HG03469 (cell line): ENCODE data around the gene GCGR.

ENCODE experiments used
- ATAC-seq: cut with Tn5 transposase; IDR thresholded peaks from one replicate; pipeline ENCODE4 v1.9.1; 2021; ENCODE audit warnings: mild to moderate bottlenecking, moderate library complexity, moderate number of reproducible peaks; ENCODE audit not compliant: unreplicated experiment

GCGR gene

DNA sequence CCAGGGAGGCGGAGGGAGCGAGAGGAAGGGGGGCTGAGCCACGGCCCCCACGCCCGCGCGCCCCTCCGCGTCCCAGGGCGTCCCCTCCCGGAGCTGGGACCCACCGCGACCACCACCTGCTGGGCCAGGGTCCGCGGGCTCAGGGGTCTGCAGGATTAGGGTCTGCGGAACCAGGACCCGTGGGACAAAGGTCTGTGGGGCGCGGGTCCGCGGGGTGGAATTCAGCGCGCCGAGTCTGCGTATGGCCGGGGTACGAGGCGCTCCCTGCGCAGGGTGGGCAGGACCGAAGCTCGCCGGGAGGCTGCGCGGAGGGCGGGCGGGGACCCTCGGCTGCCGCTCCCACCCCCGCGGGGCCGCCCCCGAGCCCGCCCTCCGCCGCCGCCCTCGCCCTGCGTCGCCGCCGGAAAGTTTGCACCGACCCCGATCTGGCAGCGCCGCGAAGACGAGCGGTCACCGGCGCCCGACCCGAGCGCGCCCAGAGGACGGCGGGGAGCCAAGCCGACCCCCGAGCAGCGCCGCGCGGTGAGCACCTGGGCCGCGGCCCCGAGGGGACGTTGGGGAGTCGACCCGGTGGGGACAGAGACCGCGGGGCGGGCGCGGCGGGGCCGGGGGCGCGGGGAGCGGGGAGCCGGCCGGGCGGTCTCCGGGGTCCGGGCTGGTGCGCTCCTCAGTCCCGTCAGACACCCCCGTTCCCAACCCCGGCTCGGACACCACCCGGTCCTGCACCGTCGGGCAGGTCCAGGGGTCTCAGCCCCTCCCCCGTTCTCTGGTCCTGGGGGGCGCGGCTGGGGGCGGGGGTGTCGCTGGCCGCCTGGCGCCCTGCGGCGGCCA is at the start of gene GCGR:
GCGR (plus strand) TSS at position 423 of the 831 bp plus-strand sequence. CDS start 4,869 bp downstream, outside the sequence.
- no peak for ATAC-seq

DNA sequence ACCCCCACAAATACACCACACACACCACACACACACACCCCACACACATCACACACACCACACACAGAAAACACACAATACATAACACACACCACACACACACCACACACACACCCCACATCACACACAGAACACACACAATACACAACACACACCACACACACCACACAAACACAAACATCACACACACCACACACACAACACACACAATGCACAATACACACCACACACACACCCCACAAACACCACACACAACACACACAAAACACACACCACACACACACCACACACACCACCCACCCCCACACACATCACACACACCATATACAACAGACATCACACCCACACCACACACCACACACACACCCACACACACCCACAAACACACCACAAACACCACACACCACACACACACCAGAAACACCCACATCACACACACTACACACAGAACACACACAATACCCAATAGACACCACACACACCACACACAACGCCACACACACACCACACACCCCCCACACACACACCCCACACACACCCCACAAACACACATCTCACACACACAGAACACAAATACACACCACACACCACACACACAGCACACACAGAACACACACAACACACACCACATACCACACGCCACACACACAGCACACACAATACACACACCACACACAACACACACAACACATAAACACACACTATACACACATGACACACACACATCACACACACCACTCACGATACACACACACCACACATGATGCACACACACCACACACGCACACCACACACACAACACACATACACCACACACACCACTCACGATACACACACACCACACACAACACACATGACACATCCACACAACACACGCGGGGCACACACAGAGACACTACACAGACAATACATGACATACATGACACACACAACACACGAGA is 11.0 kb upstream of the GCGR start:
- no peak for ATAC-seq

DNA sequence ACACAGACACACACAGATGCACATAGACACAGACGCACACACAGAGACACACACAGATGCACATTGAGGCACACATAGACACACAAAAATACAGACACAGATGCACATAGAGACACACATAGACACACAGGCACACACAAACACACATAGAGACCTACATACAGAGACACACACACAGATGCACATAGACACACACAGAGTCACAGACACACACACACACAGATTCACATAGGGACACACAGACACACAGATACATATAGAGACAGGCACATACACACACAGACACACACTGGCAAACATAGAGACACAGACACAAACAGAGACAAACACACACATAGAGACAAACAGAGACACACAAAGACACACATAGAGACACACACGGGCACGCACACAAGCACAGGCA is 9.9 kb upstream of the GCGR start:
- no peak for ATAC-seq

DNA sequence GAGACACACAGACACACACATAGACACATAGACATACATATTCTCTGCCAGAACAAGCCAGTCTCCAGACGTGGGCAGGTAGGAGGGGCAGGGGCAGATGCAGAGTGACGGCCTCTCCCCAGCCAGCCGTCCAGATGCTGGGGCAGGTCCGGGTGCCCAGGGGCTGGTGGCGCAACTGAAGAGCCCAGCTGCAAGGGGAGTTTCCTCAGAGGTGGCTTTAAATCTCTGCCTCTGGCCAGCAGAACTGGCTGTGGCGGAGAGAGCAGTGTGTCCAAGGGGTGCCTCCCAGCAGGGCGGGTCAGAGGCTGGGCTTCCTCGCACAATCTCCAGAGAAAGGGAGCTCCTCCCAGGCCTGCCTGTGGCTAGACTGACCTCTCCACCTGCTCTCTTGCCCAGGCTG is 9.4 kb upstream of the GCGR start:
- ATAC-seq = no peak

DNA sequence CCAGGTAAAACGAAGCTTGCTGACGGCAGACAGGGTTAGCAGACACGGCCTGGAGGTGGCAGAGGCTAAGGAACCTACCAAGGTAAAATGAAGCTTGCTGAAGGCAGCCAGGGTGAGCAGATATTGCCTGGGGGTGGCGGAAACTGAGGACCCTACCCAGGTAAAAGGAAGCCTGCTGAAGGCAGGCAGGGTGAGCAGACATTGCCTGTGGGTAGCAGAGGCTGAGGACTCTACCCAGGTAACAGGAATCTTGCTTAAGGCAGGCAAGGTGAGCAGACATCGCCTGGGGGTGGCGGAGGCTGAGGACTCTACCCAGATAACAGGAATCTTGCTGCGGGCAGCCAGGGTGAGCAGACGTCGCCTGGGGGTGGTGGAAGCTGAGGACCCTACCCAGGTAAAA is 2.6 kb upstream of the GCGR start:
- no peak for ATAC-seq

DNA sequence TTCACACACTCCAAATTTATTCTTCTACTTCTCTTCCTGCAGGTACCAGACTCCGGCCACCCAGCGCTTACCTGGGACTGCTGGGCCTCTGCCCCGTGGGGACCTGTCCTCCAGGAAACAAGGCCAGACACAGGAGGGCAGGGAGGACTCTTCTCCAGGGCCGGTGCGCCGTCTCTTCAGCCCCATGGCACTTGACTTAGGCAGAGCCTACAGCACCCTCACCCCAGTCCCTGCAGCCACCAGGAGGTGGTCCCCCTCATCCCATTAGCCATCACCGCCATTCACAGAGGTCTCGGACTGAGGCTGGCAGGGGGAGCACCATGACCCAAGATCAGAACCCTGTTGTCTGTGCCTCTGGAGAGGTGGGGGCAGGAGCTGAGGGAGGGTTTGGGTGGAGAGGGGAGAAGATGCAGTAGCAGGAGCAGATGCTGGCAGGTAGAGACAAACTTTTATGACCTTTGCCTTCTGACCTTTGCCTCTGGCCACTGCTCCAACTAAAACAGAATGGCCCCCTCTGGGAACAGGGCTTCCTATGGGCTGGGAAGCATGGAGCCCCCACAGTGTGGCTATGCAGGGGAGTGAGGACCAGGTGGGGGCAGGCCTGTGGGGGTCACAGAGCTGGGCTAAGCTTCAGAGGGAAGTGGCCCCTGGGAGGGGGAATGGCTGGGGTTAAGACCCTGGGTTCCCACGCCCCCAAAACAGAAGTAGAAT is 1.7 kb upstream of the GCGR start:
- ATAC-seq = no peak

DNA sequence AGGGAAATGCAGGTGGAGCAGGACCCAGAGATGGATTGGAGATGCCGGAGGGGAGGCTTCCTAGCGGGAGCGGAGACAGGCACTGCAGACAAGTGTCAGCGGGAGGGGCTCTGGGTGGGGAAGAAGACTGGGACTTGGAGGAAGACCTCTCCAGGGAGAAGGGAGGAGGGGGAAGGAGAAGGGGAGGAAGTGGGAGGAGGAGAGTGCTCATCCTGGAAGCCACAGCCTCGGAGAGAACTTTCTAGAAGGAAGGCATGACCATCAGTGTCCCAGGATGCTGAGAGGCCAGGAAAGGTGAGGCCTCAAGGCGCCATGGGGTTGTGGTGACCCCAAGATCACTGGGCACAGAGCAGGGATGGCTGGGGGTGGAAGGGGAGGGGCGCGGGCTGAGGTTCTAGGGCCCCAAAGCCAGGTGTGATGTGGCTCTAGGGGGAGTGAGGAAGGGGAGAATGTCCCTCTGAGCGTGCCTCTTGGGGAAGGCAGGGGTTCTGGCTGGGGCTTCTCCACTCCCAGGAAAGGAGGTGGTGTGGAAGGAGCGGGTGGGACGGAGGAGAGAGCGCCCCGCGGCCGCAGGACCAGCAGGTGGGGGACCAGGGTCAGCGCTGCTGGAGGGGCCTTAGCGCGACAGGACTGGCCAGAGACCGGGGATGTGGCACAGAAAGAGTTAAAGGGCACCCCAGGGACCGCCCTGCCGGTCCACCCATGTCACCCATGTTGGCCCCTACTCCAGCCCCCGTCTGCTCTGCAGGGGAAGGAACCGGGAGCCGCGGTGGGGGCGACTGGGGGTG is 900 bp upstream of the GCGR start:
- no peak for ATAC-seq

DNA sequence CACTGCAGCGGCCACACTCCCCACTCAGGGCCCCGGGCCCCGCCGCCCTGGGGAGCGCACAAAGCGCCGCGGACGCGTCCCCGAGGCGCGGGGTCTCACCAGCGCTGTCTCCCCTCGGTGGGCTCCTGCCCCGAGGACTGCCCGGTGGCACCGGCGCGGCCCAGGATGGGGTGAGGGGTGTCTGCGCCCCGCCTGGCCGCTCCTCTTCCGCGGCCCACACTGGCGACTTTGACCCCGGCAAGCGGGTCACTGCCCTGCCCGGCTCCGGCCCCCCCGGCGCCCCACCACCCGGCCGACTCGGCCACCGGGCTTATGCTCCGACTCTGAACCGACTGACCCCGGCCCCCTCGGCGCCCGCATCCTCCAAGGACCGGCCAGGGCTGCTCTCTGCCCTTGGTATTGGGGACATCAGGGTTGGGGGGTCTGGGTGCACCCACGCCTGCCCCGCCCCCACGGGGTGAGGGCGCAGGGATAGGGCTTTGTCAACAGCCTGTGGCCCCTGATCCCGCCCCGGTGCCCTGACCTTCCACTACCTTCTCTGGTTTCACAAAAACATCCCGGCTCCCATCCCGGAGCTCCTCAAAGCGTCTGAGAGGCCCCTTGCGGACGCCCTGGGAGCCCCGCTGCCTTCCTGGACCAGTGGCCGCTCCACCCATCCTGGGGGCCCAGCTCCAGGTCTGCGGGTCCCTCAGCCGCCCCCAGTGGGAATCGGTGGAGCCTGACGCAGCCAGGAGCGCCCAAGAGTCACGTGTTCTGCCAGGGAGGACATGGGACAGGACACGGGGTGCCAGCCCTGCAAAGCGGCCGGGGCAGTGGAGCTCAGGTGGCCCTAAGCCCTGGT is 829 bp downstream of the GCGR start:
- no peak for ATAC-seq

DNA sequence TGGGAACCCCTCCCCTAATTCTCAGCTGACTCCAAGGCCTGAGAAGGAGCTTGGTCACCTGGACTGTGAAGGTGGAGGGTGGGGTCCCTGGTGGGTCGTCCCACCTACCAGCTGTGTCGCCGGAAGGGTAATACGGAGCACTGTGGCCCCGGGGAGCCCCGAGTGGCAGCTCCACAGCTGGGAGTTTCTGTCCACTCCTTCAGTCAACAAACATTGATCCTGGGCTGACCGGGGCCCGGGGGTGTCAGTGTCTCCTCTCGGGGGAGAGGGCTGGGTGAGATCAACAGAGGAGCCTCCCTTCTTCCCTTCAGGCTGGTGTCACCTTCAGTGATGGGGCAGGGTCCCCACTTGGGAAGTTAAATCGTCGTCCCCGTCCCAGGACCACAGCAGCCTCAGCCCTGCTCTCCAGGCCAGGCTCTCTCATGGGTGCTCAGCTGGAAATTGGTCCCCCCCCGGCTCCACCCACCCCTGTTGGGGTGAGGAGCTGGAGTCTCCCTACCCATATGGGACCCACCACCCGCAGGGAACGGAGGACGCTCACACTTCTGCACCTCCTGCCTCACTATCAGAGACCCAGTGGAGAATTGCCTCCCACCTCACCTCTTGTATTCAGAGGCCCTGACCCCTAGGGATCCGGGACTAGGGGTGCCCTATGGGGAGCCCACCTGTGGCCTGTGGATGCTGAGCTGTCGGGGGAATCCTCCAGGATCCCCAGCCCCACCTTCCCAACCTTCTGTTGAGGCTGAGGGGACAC is 1.9 kb downstream of the GCGR start:
- no peak for ATAC-seq

DNA sequence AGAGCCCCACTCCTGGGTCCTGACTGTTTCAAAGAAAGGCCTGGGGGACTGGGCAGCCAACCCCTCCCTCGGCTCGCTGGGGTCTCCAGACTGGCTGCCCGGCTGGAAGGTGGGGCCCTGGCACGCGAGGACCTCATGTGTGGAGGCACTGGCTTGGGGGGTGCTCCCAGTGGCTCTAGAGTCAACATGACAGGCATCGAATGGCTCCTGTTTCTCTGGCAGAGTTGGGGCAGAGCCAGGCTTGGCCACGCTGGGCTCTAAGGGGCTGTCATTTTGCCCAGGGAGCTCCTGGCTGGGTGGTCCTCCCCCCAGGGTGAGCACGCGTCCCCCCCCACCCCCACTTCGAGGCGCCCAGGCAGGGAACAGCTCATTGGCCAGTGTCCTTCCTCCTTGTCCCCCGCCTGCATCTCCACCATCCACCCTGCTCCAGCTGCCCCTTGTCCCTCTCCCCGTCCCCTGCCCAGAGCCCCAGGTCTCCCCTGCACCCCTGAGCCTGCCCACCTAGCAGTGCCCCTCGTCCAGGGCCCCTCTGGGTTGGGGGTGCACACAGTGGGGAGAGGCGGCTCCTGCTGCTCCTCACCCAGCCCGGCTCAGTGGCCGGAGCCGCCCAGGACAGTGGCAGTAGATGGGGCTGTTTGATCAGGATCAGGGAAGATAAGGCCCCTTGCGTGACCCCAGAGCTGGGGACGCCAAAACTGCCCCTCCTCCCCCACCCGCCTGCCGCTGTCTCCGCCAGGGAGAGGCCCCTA is 2.7 kb downstream of the GCGR start:
- ATAC-seq = no peak

DNA sequence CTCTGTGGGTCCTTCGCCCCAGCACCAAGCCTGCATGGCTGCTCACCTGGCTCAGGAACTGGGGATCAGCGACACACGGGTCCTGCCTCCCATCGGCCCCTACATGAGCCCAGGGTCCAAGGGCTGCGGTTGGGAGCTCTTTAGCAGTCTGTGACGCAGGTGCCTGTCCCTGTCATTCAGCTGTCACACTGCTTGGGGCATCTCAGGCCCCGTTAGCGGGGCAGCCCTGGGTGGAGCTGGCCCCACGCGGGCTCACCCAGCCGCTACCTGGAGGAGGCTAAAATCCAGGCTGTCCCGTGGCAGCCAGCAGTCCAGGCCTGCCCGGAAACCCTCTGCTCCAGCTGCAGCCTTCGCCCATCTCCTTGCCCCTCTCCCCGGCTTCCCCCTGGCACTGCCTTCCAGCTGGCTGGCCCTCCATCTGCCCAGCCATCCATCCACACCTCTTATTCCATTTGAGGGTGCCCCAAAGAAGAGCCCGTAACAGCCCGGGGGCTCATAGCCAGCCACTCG is 3.3 kb downstream of the GCGR start:
- ATAC-seq = no peak

DNA sequence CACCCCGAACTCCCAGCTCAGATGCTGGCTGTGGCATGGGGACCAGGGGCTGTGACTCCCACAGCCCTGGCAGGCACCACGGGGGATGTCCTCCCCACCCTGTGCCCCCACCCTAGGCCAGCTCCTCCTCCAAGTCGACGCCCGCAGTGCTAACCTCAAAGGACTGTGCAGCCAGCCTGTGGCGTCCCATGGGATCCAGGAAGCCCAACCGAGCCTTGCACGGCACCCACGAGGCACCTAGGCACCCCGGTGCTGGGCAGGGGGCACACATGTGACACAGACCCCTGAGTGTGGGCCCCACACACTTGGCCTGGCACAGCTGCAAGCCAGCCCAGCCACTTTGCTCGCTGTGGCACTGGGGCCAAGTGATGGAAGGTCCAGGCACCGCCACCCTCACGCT is 3.9 kb downstream of the GCGR start:
- no peak for ATAC-seq

DNA sequence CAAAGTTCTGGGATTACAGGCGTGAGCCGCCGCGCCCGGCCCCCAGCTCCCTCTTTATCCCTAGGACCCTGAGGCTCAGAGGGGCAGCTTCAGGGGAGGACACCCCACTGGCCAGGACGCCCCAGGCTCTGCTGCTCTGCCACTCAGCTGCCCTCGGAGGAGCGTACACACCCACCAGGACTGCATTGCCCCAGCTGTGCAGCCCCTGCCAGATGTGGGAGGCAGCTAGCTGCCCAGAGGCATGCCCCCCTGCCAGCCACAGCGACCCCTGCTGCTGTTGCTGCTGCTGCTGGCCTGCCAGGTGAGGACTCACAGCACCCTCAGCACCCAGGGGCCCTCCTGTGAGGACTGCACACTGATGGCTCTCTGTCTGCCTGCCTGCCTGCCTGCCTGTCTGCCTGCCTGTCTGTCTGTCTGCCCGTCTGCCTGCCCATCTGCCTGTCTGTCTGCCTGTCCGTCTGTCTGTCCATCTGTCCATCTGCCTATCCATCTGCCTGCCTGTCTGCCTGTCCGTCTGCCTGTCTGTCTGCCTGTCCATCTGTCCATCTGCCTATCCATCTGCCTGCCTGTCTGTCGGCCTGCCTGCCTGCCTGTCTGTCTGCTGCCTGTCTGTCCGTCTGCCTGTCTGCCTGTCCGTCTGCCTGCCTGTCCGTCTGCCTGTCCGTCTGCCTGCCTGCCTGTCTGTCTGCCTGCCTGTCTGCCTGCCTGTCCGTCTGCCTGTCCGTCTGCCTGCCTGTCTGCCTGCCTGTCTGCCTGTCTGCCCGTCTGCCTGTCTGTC is 5.0 kb downstream of the GCGR start:
- ATAC-seq = no peak

DNA sequence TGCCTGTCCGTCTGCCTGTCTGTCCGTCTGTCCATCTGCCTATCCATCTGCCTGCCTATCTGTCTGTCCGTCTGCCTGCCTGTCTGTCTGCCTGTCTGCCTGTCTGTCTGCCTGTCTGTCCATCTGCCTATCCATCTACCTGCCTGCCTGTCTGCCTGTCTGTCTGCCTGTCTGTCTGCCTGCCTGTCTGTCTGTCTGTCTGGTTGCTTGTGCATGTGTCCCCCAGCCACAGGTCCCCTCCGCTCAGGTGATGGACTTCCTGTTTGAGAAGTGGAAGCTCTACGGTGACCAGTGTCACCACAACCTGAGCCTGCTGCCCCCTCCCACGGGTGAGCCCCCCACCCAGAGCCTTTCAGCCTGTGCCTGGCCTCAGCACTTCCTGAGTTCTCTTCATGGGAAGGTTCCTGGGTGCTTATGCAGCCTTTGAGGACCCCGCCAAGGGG is 5.6 kb downstream of the GCGR start:
- no peak for ATAC-seq

DNA sequence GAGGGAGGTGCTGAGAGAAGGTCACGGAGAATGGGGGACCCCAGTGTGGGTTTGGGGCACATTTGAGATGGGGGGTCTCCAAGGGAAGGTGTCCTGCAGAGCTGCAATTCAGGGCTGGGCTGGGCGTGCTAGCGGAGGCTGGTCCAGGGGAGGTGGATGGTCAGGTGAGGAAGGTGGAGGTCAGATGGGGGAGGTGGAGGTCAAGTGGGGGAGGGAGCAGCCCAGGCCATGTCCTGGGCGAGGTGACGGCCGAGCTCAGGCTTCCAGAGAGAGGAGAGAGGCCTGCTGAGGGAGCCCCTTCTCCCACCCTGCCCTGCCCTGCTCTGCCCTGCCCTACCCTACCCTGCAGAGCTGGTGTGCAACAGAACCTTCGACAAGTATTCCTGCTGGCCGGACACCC is 6.5 kb downstream of the GCGR start:
- no peak for ATAC-seq

DNA sequence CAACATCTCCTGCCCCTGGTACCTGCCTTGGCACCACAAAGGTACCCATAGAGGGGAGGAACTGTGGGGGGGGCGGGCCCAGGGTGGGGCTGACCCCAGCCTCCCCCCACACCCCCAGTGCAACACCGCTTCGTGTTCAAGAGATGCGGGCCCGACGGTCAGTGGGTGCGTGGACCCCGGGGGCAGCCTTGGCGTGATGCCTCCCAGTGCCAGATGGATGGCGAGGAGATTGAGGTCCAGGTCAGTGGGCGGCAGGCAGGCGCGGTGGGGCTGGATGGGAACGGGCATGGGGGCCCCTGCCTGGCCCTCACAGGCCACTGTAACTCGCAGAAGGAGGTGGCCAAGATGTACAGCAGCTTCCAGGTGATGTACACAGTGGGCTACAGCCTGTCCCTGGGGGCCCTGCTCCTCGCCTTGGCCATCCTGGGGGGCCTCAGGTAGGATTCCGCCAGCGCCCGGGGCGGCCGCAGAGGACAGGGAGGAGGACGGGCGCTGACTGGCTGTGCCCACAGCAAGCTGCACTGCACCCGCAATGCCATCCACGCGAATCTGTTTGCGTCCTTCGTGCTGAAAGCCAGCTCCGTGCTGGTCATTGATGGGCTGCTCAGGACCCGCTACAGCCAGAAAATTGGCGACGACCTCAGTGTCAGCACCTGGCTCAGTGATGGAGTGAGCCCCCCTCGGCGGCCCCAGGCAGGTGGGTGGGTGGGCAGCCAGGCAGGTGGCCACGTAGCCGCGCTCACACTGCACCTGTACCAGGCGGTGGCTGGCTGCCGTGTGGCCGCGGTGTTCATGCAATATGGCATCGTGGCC is 7.1 kb downstream of the GCGR start:
- no peak for ATAC-seq
